NCI-H146 (cell line): ENCODE results near the gene LRRC32.

Source experiments
- DNase-seq: peaks from one replicate; lab custom pipeline; 2025; lab: John Stamatoyannopoulos, UW

Gene LRRC32

DNA sequence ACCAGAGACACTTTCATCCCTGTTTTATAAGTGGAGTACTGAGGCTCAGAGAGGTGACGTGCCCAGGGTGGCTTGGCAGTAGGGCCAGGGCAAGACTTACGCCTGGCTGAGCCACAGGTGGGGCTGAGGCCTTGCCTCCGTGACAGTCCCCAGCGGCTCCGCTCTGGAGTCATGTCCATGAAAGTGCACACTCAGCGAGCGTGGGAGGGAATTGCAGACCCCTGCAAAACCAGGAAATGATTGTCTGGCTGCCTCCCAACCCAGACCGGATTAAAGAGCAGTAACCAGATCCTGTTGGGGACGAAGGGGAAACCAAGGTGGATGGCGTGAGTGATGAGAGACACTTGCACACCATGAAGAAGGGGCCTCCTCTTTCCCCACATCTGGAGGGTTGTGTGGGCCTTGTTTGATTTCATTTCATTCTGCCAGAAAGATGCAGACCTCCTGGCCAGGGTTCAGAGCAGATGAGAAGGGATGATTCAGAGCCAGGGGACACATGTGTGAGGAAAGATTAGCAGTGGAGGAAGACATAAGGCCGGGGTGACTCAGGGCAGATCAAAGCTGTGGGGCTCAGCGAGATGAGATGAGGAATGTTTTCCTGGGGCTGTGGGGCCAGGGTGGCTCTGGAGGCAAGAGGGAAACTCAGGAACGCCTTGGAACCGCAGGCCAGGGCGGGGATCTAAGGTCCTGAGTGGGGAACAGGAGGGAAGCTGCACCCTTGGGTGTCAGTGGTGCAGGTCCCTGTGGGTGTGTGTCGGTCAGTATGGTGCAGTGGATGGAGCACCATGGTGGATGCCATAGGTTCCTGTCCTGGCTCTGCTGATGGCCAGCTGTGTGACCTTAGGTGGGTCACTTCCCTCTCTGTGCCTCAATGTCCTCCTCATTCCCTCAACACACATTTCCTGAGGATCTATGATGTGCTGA lies 29.9 kb upstream of the LRRC32 start:
- no peak for DNase-seq

DNA sequence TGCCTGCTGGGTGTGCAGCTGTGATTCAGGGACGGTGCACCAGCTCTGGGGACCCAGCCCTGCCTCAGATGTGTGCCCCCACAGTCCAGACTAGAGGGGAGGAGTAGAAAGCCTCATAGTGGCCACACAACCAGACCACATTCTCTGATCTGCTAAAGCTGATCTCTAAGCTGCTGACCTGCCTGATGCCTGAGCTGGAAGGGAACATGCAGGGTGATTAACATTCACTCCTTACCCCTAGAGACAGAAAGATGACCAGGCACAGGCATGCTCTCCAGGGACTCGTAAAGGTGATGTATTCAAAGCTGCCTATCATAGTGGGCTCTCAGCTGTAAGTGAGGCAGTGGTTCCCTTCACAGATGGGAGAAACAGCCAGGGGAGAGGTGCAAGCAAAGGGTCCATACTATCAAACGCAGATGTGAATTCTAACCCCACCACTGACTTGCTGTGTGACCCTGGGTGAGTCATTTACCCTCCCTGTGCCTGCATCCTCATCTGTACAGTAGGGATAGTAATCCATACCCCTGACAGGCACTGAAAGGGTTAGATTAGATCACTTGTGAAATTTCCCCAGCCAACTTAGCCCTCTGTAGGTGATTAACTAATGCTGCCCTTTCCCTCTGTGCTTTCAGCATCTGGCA lies 29.0 kb upstream of the LRRC32 start:
- DNase-seq = no peak

DNA sequence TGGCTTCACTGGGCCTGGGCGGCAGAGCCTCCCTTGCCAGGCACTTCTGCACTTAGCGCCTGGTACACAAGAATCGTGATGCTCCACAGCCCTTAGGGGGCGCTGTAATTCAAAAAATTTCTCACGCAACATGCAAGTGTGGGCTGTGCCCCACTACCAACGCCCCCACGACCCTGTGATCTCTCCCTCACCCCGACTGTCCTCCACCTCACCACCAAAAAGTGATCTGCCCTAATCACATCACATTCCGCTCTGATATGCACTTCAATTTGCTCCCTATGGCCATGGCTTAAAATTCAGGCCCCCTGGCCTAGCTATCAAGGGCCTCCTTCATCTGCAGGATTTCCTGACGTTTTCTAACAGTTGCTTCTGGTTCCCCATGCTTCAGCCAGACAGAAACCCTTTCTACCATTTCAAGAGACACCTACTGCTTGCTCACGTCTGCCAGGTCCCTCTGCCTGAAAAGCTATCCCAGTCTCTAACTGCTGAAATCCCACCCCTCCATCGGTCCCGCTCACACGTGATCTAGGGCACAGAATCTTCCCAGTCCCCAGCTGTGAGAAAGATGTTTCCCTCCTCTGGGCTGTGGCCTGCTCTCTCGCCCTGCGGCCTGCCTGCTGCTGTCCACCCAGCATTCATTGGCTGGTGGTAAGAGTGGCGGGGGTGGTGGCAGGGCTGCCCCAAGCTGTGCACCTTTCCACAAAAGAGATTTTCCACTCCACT lies 27.9 kb upstream of the LRRC32 start:
- DNase-seq = no peak

DNA sequence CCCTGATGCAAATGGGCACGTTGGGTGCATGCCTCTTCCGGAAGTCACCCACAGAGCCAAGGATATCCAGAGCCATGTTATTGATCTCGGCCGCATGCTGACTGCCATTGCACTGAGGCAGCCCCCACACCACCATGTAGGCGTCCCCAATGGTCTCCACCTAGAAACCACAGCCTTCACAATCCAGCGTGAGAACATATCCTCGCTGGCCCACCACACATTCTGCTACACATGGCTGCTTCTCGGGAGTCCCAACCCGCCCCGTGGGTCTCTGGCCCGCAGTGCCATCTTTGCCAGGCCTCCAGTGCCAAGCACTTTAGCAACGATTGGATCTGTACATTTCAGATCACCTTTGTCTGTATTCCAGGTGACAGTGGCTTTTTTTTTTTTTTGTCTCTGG lies 26.2 kb upstream of the LRRC32 start:
- DNase-seq = no peak

DNA sequence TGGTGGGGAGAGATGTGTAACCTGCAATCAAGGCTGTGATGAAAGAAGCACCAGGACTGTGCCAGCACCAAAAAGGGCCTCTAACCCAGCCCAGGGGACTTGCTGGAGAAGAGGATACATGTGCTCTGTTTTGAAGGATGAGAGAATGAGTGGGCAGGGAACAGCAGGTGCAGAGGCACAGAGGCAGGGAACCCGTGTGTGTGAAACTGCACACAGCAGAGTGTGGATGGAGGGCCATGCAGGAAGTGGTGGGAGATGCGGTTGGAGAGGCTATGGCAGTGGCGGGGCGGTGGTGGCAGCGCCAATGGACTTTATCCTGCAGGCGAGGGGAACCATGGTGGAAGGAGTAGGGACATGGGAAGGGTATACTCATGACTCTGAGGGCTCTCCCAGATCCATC lies 25.2 kb upstream of the LRRC32 start:
- no peak for DNase-seq

DNA sequence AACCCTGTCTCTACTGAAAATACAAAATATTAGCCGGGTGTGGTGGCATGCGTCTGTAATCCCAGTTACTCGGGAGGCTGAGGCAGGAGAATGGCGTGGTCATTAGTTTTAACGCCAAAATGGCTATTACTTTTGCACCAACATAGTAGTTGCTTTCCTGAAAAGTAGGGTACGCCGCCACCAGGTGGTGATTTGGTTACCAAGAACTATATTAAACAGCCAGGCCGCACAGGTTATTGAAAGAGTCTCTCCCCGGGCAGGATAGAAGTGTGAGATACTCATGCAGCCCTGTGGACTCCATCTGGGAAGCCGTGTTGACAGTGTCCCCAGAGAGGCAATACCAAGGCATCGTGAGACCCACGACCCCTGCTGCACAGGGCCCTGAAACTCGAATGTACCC lies 24.6 kb upstream of the LRRC32 start:
- no peak for DNase-seq

DNA sequence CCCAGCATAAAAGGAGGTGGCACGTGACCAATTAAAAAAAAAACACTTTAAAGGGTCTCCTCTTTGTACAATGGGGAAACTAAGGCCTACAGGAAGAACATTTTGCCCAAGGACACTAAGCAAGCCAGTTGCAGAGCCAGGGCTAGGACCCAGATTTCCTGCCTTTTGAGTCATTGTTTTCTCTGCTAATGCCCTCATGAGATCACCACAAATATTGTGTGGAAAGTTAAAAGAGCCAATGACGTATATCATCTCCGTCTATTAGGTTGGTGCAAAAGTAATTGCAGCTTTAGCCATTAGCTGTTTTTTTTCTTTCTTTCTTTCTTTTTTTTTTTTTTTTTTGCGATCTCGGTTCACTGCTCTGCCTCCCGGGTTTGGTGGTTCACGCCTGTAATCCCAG lies 24.1 kb upstream of the LRRC32 start:
- no peak for DNase-seq

DNA sequence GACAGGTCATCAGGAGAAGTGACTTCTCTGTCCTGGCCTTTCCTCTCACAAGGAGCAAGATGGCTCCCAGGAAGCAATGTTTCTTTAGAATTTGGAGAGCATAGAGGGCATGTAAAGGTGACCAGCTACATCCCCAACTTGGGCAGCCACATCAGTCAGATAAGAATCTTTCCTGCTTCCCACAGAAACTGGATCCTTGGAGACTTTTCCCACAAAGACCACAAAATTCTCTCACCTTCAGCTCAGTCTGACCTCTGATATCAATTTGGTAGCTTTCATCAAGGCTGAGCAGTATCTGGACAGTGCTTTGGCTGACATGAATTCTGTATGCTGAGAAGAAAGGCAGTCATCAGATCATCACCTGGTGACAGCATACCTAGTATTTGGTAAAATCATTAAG lies 23.3 kb upstream of the LRRC32 start:
- no peak for DNase-seq

DNA sequence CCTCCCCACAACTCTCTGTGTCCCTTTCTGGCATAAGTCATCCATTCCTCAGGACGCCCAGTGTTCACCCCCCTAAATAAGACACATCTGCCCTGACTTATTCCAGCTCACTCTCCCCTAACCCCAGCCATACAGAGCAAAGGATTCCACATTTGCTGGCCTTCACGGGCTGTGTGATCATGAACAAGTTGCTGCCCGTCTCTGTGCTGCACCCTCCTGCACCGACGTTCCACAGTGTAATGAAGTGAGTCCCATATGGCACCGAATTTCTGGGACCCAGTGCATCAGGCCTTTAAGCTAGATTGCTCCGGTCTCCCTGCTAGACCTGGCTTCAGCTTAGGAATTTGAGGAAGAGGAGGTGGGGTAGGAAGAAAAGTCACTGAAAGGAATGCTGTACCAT lies 22.4 kb upstream of the LRRC32 start:
- DNase-seq = no peak

DNA sequence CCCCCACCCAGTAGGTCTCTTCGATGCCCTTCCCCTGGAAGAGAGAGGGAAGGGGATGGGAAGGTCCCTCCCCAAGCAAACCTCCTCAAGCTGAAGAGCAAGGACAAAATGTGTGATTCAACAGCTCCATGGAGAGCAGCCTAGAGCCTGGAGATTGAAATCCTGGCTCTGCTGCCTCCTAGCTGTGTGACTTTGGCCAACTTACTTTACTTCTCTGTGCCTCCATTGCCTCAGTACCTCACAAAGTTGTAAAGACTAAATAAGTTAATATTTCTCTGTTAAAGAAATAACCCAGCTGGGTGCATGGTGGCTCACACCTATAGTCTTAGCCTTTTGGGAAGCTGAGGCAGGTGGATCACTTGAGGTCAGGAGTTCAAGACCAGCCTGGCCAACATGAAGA lies 21.1 kb upstream of the LRRC32 start:
- DNase-seq = no peak

DNA sequence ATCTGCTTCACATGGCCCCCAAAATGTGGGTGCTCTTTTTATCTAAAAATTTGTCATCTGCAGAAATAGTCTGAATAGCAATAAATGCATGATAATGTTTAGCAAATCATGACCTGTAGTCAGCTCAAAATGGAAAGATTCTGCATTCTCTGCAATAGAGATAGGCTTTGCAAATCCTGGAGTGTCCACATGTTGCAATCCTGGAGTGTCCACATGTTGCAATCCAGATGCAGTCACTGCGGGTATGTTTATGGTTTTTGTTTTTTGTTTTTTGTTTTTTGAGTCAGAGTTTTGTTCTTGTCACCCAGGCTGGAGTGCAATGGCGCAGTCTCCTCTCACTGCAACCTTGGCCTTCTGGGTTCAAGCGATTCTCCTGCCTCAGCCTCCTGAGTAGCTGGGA lies 20.2 kb upstream of the LRRC32 start:
- no peak for DNase-seq

DNA sequence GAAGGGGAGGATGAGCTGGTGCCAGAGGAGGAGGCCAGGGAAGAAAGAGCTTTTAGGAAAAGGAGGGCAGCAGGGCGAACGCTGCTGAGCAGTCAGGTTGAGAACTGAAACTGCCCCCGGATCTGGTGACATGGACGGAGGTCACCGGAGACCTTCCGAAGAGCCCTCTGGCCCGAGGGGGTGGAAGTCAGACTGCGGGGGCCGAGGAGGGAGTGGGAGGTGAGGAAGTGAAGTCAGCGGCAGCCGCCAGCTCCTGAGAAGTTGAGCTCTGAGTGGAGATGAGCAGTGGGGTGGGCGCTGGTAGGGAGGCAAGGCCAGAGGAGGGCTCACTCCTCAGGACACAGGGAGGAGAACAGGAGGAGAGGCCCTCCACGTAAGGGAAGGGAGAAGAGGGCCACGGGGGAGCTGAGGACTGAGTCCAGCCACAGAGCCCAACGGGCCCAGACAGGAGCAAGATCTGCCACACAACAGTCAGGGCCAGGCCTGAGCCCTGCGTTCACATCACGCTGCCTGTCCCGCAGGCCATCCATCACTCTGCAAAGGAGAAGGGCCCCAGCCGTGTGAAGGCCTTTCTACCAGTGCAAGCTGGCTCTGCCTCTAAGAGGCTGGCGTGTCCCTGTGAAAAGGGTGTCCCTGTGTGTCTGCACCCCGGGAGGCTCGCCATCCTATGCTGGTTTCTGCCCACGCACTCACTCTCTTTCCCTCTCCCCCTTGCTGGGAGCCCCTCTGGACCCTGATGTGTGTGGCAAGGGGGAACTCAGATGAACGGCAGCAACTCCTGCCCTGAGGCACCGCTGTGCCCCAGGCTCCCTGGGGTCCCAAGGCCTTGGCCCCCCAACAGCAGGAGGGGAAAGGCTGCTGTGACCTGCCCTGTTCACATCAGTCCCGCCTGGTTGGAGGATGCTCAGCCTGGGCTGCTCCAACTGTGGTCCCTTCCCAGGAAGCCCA lies 19.0 kb upstream of the LRRC32 start:
- no peak for DNase-seq

DNA sequence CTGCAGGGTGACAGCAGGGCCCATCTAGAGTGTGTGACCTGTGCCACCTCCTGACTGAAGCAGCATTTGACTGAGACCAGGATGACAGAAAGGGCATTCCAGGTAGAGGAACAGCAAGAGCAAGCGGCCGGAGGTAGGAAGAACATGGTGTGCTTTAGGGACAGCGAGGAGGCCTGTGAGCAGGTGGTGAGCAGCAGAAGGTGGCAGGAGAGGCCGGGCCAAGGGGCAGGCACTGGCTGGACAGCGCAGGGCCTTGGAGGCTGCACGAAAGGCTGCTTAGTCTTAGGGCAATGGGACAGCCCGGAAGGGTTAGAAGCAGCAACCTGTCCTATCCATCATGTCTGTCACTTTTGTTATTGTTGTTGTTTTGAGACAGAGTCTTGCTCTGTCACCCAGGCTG lies 17.6 kb upstream of the LRRC32 start:
- no peak for DNase-seq

DNA sequence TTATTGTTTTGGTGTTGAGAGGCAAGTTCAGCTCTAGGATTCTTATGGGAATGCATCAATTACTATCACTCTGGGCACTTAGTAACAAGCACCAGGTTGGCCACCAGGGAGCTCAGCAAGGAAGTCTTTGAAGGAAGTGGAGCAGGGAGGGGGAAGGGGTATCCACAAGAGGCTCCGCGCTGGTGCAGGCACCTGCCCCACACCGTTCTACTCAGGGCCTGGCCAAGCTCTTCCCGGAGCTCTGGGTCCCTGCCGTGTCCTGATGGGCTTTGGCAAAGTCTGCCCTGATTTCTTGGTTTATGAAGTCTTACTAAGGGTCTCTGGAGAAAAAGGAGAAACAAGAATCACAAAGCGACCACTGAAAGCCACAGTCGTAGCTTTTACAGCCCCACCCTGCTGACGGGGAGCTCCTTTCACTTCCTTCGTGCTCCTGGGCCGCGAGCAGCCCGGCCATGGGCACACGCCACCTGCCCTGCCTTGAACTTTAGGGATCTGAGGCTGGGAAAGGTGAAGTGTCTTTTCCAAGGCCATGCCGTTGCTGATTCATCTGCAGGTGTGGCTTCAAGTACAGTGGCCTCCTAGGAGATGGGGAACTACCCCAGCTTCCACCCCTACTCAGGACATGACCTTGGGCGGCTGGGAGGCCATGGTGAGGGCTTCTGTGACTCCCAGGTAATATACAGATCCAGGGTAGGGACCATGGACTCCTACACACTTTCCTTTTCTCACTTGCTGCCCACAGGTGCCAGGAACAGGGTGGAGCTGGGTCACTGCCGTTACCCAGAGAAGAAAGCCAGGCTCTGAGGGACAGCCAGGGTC lies 15.9 kb upstream of the LRRC32 start:
- no peak for DNase-seq

DNA sequence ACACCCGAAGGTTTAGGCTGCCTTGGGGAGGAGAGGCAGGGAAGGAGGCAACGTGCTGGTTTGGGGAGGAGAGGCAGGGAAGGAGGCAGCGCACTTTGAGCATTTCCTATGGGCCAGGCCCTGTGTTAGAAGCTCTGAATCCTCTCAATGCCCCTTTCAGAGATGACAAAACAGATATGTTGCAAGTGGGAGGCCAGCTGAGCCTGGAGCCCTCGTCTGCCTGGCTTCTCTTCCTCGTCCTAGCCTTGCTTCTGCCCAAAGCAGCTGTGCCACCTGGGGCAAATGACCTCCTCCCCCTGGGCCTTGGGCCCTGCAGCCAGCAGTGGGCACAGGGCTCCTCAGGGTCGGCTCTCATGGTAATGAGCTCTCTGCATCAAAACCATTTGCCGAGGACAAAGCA lies 15.3 kb upstream of the LRRC32 start:
- no peak for DNase-seq

DNA sequence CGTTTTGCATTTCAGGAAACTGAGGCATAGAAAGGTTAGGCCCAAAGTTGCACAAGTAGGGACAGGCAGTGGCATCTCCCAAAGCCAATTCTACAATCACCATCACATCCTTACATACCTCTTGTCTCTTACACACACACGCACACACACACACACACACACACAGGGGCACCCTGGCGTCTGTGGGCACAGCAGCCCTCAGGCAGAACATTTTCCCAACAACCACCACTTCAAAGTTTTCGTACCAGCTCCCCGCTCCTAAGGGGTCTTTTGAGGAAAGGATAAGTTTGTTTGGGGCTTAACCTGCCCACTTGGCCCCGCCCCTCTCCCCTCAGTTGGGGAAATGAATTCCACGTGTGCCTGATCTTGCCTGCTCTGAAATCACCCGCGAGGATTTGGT lies 14.7 kb upstream of the LRRC32 start:
- no peak for DNase-seq

DNA sequence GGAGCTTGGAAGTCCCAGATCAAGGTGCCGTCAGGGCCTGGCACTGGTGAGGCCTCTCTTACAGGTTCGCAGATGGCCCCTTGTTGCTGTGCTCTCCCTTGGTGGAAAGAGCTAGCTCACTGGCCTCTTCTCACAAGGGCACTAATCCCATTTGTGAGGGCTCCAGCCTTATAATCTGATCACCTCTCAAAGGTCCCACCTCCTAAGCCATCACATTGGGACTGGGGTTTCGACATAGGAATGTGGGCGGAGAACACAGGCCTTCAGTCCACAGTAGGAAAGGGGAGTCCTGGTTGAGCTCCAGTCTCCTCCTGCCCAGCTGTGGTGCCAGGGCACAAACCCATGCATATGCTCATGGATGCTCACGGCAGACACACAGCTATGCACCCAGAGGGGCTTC lies 14.0 kb upstream of the LRRC32 start:
- no peak for DNase-seq

DNA sequence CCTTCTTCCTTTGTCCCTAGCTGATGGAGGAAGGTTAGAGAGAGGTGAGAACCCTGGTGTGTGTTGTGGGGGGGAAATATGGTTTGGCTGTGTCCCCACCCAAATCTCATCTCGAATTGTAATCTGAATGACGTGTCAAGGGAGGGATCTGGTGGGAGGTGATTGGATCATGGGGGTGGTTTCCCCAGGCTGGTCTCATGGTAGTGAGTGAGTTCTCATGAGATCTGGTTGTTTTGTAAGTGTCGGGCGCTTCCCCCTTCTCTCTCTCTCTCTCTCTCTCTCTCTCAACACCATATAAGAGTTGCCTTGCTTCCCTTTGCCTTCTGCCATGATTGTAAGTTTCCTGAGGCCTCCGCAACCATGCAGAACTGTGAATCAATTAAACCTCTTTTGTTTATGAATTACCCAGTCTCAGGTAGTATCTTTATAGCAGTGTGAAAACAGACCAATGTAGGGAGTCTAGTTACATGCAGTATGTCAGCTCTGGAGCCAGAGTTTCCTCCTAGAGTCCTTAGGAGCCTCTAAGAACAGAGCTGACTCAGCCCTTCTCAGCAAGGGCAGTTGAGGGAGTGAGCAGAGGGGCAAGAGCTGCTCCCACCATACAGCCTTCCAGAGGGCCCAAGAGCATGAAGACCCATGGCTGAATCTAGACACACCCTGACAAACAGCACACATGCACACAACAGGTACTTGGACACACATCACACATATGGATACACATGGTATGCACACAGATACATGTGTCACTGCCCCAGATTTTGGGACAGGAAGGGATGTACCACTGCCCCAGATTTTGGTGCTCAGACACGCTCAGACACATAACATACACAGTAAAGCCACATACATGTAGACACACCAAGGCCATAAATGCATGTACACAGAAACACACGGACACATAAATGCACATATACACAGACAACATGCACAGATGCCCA lies 12.9 kb upstream of the LRRC32 start:
- no peak for DNase-seq

DNA sequence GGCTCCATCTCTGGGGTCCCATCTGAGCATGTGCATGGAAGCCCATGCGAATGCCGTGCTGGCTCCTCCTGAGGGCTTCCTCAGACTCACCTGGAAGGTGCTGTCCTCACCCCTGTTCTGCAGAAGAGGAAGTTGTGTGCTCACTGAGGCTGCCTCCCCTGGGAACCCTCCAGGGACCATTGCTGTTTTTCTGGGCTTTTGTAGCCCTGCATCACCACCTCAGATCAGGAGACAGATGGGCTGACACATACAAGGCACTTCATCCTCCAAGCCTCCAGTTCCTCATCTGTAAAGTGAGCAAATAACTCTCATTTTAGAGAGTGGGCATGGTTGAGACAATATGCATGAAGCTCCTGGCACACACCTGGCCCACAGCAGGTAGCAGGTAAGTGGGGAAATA lies 12.1 kb upstream of the LRRC32 start:
- DNase-seq = no peak

DNA sequence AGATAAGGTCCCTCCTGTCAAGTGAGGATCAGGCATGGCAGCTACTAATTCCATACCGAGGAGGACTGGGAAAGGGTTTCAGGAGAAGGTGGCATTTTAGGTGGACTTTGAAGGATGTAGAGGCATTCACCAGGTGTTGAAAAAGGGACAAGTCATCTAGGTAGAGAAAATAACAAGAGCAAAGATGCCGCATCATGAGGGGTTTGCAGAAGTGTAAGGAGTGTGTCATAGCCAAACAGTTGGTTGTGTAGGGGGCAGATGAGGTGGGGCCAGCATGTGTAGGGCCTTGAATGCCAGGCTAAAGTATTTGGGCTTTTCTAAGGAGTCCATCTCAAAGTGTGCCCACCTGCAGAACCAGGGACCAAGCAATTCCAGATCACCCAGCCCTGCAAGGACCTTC lies 11.6 kb upstream of the LRRC32 start:
- DNase-seq = no peak
